Activated CD4-positive, alpha-beta memory T cell treated with anti-CD3 and anti-CD28 coated beads, Interleukin-2, amount 10 ng/mL, durations not matched to agents 7 days and 5 days (primary cell): Measurements from ENCODE around the gene PRR11. TPM values are rescaled to one million over a fixed set of nuclear protein-coding genes. Genes with fewer than 3 reads are reported as not detected.
"Not testable (repeated sequence)": the region's sequence is repeated elsewhere in the genome, so short reads cannot be mapped to it uniquely, and the experiment has no call there.

Source experiments
- CTCF ChIA-PET: fragments of 350-600 bp; sonication (Branson Sonifier 250); formaldehyde crosslinking; loops from one replicate; lab custom pipeline; 2021; ENCODE audit warnings: antibody characterized with exemption, inconsistent platforms; lab: Charles Lee
- POLR2A ChIA-PET: fragments of 350-600 bp; sonication (Branson Sonifier 250); formaldehyde crosslinking; loops from one replicate; lab custom pipeline; 2021; ENCODE audit warnings: antibody characterized with exemption; lab: Charles Lee
- DNase-seq: peaks from one replicate; pipeline ENCODE4 v3.0.0-alpha.2; 2020
- H3K27ac Mint-ChIP-seq: one replicate; pipeline ENCODE4 v1.8.0; 2021; ENCODE audit warnings: mild to moderate bottlenecking, mixed read lengths
- H3K27me3 Mint-ChIP-seq: one replicate; pipeline ENCODE4 v1.8.0; 2021; ENCODE audit warnings: mixed read lengths
- H3K36me3 Mint-ChIP-seq: one replicate; pipeline ENCODE4 v1.8.0; 2021; ENCODE audit warnings: low read depth, mixed read lengths
- H3K4me1 Mint-ChIP-seq: one replicate; pipeline ENCODE4 v1.8.0; 2021; ENCODE audit warnings: mixed read lengths
- H3K4me3 Mint-ChIP-seq: one replicate; pipeline ENCODE4 v1.8.0; 2021; ENCODE audit warnings: mild to moderate bottlenecking, mixed read lengths
- H3K9me3 Mint-ChIP-seq: one replicate; pipeline ENCODE4 v1.8.0; 2021; ENCODE audit warnings: mixed read lengths
- total RNA-seq, 2 experiments: library from RNA; stranded (reverse); gene quantifications; one replicate each; pipeline ENCODE4 v1.2.3, GENCODE V29; 2021

The PRR11 gene
- total RNA-seq, 2 experiments from 2014 or later, result 68.2 to 70.6 TPM

- H3K36me3 Mint-ChIP-seq, result peaks cover 29% of the 10 kb centered on the region
- no peak overlapping the region for H3K4me3 Mint-ChIP-seq
- H3K27ac Mint-ChIP-seq, result no peak overlapping the region
- H3K4me1 Mint-ChIP-seq, result peaks cover 8% of the 10 kb centered on the region
- DNase-seq, result no peak
- ChIA-PET POLR2A (interaction anchor here (0.6 kb wide), 1 partner anchor 142 kb away, joined by 3 read pairs; no protein-coding TSS in a partner anchor), CTCF (no interaction called here)
- H3K9me3 Mint-ChIP-seq, result no peaks in the 10 kb centered on the region
- no peaks in the 10 kb centered on the region for H3K27me3 Mint-ChIP-seq
Measured at GRCh38 chr17:59129814-59130213, 25.7 kb upstream of the PRR11 start.

GRCh38 chr17:59131131-59131530 is 24.4 kb upstream of the PRR11 start:
- ChIA-PET POLR2A (no interaction called here), CTCF (no interaction called here)
- Mint-ChIP-seq H3K27me3 (no peaks in the 10 kb centered on the region), H3K36me3 (peaks cover 26% of the 10 kb centered on the region), H3K4me1 (peaks cover 10% of the 10 kb centered on the region), H3K9me3 (no peaks in the 10 kb centered on the region), H3K27ac (no peak overlapping the region), H3K4me3 (no peak overlapping the region)
- DNase-seq, result no peak

- H3K27me3 Mint-ChIP-seq, H3K27ac Mint-ChIP-seq, H3K4me1 Mint-ChIP-seq, H3K36me3 Mint-ChIP-seq, CTCF ChIA-PET, DNase-seq, H3K4me3 Mint-ChIP-seq, H3K9me3 Mint-ChIP-seq: not testable (repeated sequence)
- POLR2A ChIA-PET, result interaction anchor here (1.1 kb wide), 1 partner anchor 8 kb away, joined by 3 read pairs; no protein-coding TSS in a partner anchor
Measured at GRCh38 chr17:59138339-59138738, 17.2 kb upstream of the PRR11 start.

- H3K27me3 Mint-ChIP-seq, result no peaks in the 10 kb centered on the region
- ChIA-PET CTCF (interaction anchor here (0.7 kb wide), 3 partner anchors 11 to 48 kb away, joined by 3 to 5 read pairs (median 4); no protein-coding TSS in a partner anchor), POLR2A (no interaction called here)
- H3K36me3 Mint-ChIP-seq, result peaks cover 19% of the 10 kb centered on the region
- H3K4me3 Mint-ChIP-seq, result no peak overlapping the region
- no peak for DNase-seq
- H3K27ac Mint-ChIP-seq, result no peak overlapping the region
- peaks cover 2% of the 10 kb centered on the region for H3K4me1 Mint-ChIP-seq
- H3K9me3 Mint-ChIP-seq, result no peaks in the 10 kb centered on the region
Measured at GRCh38 chr17:59139939-59140338, 15.6 kb upstream of the PRR11 start.

GRCh38 chr17:59141860-59142259 is 13.7 kb upstream of the PRR11 start:
- H3K9me3 Mint-ChIP-seq, result no peaks in the 10 kb centered on the region
- H3K27ac Mint-ChIP-seq, result no peak overlapping the region
- no peak overlapping the region for H3K4me3 Mint-ChIP-seq
- CTCF ChIA-PET, result interaction anchor here (0.8 kb wide), 1 partner anchor 18 kb away, joined by 7 read pairs; no protein-coding TSS in a partner anchor
- POLR2A ChIA-PET, result no interaction called here
- peaks cover 5% of the 10 kb centered on the region for H3K4me1 Mint-ChIP-seq
- peaks cover 30% of the 10 kb centered on the region for H3K36me3 Mint-ChIP-seq
- DNase-seq, result no peak
- no peaks in the 10 kb centered on the region for H3K27me3 Mint-ChIP-seq

- H3K27ac Mint-ChIP-seq, result no peak overlapping the region
- ChIA-PET POLR2A (interaction anchor here (1.6 to 2.8 kb wide), 3 partner anchors 8 to 40 kb away, joined by 4 to 12 read pairs (median 5); partner anchors contain the start of genes PRR11, SKA2 and TRIM37), CTCF (interaction anchor here (0.5 to 0.7 kb wide), 2 partner anchors 9 to 63 kb away, joined by 3 to 5 read pairs; no protein-coding TSS in a partner anchor)
- no peak overlapping the region for H3K4me3 Mint-ChIP-seq
- H3K36me3 Mint-ChIP-seq, result peaks cover 35% of the 10 kb centered on the region
- peaks cover 25% of the 10 kb centered on the region for H3K4me1 Mint-ChIP-seq
- DNase-seq, result no peak
- no peaks in the 10 kb centered on the region for H3K9me3 Mint-ChIP-seq
- no peaks in the 10 kb centered on the region for H3K27me3 Mint-ChIP-seq
Measured at GRCh38 chr17:59145571-59146096, 9.9 kb upstream of the PRR11 start.

GRCh38 chr17:59149051-59149450 is 6.5 kb upstream of the PRR11 start:
- POLR2A ChIA-PET, result interaction anchor here (11.5 kb wide), 1 partner anchor 42 kb away, joined by 134 read pairs; the partner anchor contains the start of gene TRIM37
- Mint-ChIP-seq H3K36me3 (peaks cover 45% of the 10 kb centered on the region), H3K4me1 (peaks cover 49% of the 10 kb centered on the region), H3K27me3 (no peaks in the 10 kb centered on the region), H3K27ac (no peak overlapping the region), H3K4me3 (no peak overlapping the region), H3K9me3 (no peaks in the 10 kb centered on the region)
- no peak for DNase-seq
- CTCF ChIA-PET, result no interaction called here

- H3K9me3 Mint-ChIP-seq, result no peaks in the 10 kb centered on the region
- peak overlapping the region; percentile 31 for H3K27ac Mint-ChIP-seq
- ChIA-PET CTCF (interaction anchor here (0.6 kb wide), 2 partner anchors 19 to 562 kb away, joined by 4 read pairs; no protein-coding TSS in a partner anchor), POLR2A (interaction anchor here (11.5 kb wide), 1 partner anchor 43 kb away, joined by 134 read pairs; the partner anchor contains the start of gene TRIM37)
- H3K4me1 Mint-ChIP-seq, result peaks cover 51% of the 10 kb centered on the region
- no peaks in the 10 kb centered on the region for H3K27me3 Mint-ChIP-seq
- H3K36me3 Mint-ChIP-seq, result peaks cover 44% of the 10 kb centered on the region
- DNase-seq, result peak; percentile 31
- no peak overlapping the region for H3K4me3 Mint-ChIP-seq
Measured at GRCh38 chr17:59149841-59150511, 5.6 kb upstream of the PRR11 start.

GRCh38 chr17:59151006-59151405 is 4.5 kb upstream of the PRR11 start:
- POLR2A ChIA-PET, result interaction anchor here (1.0 to 11.5 kb wide), 3 partner anchors 37 to 56 kb away, joined by 4 to 134 read pairs (median 4); partner anchors contain the start of gene TRIM37
- H3K36me3 Mint-ChIP-seq, result peaks cover 36% of the 10 kb centered on the region
- no peak overlapping the region for H3K27ac Mint-ChIP-seq
- H3K4me3 Mint-ChIP-seq, result no peak overlapping the region
- CTCF ChIA-PET, result interaction anchor here (0.6 to 1.6 kb wide), 4 partner anchors 12 to 69 kb away, joined by 3 to 6 read pairs (median 3); partner anchors contain the start of gene TRIM37
- no peak for DNase-seq
- H3K4me1 Mint-ChIP-seq, result peaks cover 47% of the 10 kb centered on the region
- H3K9me3 Mint-ChIP-seq, result no peaks in the 10 kb centered on the region
- no peaks in the 10 kb centered on the region for H3K27me3 Mint-ChIP-seq

- Mint-ChIP-seq H3K4me3 (peak overlapping the region; percentile 38), H3K27ac (peak overlapping the region; percentile 10), H3K36me3 (peaks cover 35% of the 10 kb centered on the region), H3K27me3 (no peaks in the 10 kb centered on the region), H3K4me1 (peaks cover 47% of the 10 kb centered on the region), H3K9me3 (no peaks in the 10 kb centered on the region)
- no peak for DNase-seq
- ChIA-PET POLR2A (interaction anchor here (0.8 to 11.5 kb wide), 4 partner anchors 37 to 56 kb away, joined by 3 to 134 read pairs (median 4); partner anchors contain the start of gene TRIM37), CTCF (interaction anchor here (0.6 to 1.6 kb wide), 3 partner anchors 12 to 45 kb away, joined by 3 to 6 read pairs (median 3); partner anchors contain the start of gene TRIM37)
Measured at GRCh38 chr17:59151591-59151990, 4.0 kb upstream of the PRR11 start.

GRCh38 chr17:59152925-59153324 is 2.6 kb upstream of the PRR11 start:
- ChIA-PET POLR2A (interaction anchor here (1.1 to 11.5 kb wide), 2 partner anchors 46 to 466 kb away, joined by 4 to 134 read pairs; partner anchors contain the start of genes CLTC and TRIM37), CTCF (no interaction called here)
- H3K4me3 Mint-ChIP-seq, result no peak overlapping the region
- no peak for DNase-seq
- no peaks in the 10 kb centered on the region for H3K27me3 Mint-ChIP-seq
- H3K36me3 Mint-ChIP-seq, result peaks cover 32% of the 10 kb centered on the region
- peaks cover 53% of the 10 kb centered on the region for H3K4me1 Mint-ChIP-seq
- H3K27ac Mint-ChIP-seq, result no peak overlapping the region
- no peaks in the 10 kb centered on the region for H3K9me3 Mint-ChIP-seq

- peak; percentile 55 for DNase-seq
- Mint-ChIP-seq H3K9me3 (no peaks in the 10 kb centered on the region), H3K4me1 (peaks cover 62% of the 10 kb centered on the region)
Measured at GRCh38 chr17:59154292-59154720, 1.2 kb upstream of the PRR11 start.

More at GRCh38 chr17:59154292-59154720, 1.2 kb upstream of the PRR11 start:
- POLR2A ChIA-PET, result interaction anchor here (1.0 to 11.5 kb wide), 17 partner anchors 10 to 1147 kb away, joined by 3 to 134 read pairs (median 5); partner anchors contain the start of genes GDPD1, PTRH2, RAD51C and SMG8
- no peak overlapping the region for H3K4me3 Mint-ChIP-seq
- H3K27me3 Mint-ChIP-seq, result no peaks in the 10 kb centered on the region
- peaks cover 40% of the 10 kb centered on the region for H3K36me3 Mint-ChIP-seq
- H3K27ac Mint-ChIP-seq, result no peak overlapping the region
- CTCF ChIA-PET, result interaction anchor here (0.7 to 1.0 kb wide), 2 partner anchors 48 to 1295 kb away, joined by 3 to 7 read pairs; partner anchors contain the start of gene TRIM37
